ENCODE measurements around the gene NLGN1. TPM values are rescaled to one million over a fixed set of nuclear protein-coding genes. Genes with fewer than 3 reads are reported as not detected.

The NLGN1 gene
- total RNA-seq, 4 donors from 2014 or later, result 0.80 to 4.4 (median 1.8) TPM

DNA sequence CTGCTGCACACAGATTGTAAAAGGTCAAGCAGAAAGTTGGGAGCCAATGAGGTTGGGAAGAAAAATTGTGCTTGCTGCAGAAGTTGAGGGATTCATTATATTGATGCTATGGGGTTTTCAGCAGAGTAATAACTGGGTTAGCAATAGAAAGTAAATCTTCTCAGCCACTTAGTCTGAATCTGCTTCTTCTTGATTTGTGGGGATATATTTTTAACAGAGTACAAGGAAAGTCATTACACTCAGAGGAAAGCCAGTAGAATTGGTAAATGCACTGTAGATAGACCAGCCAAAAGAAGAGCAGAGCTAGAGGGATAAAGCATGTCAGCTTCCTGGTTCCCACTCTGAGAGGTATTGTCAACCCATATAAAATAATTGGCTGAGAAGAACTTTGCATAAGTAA, 663.6 kb downstream of the NLGN1 start:
- DNase-seq (ENCODE audit: low spot score in 2 of 2), result no peak
- no peak overlapping the region for H3K4me3 ChIP-seq (ENCODE audit: low read depth, poor library complexity, severe bottlenecking)
- intact Hi-C loops (cut with DNase I; ENCODE audit: low total_unique reads), result no loop called here
- no peak for TF ChIP-seq POLR2A (IDR thresholded peaks at IDR 0.05)
- TF ChIP-seq, protein P1, sequence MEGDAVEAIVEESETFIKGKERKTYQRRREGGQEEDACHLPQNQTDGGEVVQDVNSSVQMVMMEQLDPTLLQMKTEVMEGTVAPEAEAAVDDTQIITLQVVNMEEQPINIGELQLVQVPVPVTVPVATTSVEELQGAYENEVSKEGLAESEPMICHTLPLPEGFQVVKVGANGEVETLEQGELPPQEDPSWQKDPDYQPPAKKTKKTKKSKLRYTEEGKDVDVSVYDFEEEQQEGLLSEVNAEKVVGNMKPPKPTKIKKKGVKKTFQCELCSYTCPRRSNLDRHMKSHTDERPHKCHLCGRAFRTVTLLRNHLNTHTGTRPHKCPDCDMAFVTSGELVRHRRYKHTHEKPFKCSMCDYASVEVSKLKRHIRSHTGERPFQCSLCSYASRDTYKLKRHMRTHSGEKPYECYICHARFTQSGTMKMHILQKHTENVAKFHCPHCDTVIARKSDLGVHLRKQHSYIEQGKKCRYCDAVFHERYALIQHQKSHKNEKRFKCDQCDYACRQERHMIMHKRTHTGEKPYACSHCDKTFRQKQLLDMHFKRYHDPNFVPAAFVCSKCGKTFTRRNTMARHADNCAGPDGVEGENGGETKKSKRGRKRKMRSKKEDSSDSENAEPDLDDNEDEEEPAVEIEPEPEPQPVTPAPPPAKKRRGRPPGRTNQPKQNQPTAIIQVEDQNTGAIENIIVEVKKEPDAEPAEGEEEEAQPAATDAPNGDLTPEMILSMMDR (IDR thresholded peaks at IDR 0.05), result no peak

DNA sequence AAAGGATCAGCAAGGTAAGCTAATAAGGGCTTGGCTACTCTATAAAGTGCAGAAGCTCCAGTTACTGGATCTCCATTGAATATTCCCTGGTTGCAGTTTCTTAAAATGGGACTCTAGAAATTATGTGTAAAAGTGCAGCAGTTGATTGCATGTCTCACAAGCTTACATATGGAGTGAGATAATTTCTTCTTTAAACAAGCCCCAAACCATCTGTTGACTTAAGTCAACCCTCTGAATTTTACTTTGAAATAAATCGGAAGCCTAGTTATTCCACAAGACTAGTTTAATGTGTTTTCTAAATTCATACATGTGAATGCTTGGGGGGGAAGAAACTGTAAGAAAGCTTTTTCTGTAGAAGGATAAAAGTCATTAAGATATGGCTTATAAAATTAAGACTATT, 664.2 kb downstream of the NLGN1 start:
- intact Hi-C loops (cut with DNase I; ENCODE audit: low total_unique reads), result no loop called here
- H3K4me3 ChIP-seq (ENCODE audit: low read depth, poor library complexity, severe bottlenecking), result no peak overlapping the region
- no peak for DNase-seq (ENCODE audit: low spot score in 2 of 2)
- 89 to 90% methylated on average over 1 of the region's 1 CpG for WGBS, 2 donors
- no peak for TF ChIP-seq POLR2A (IDR thresholded peaks at IDR 0.05)
- TF ChIP-seq, protein P1 (IDR thresholded peaks at IDR 0.05), result no peak

DNA sequence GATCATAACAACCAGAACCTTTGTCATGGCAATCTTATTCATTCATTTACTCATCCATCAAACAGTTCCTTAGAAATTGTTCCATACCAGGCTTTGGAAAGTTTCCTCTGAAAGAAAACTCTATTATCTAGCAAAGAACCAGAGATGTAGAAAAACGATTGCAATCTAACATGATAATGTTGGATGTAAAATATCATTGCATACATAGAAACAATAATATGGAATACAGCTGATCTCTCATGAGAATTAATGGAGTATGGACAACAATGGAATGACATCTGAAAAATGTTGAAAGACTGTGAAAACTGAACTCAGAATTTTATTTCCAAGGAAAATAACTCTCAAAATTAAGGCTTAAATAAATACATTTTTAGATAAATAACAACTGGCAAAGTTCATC, 665.4 kb downstream of the NLGN1 start:
- intact Hi-C loops (cut with DNase I; ENCODE audit: low total_unique reads), result no loop called here
- TF ChIP-seq, protein P1 (IDR thresholded peaks at IDR 0.05), result no peak
- no peak for TF ChIP-seq POLR2A (IDR thresholded peaks at IDR 0.05)
- DNase-seq (ENCODE audit: low spot score in 2 of 2), result no peak
- H3K4me3 ChIP-seq (ENCODE audit: low read depth, poor library complexity, severe bottlenecking), result no peak overlapping the region
- WGBS, 2 donors, result 86 to 93% methylated on average over 1 of the region's 1 CpG

DNA sequence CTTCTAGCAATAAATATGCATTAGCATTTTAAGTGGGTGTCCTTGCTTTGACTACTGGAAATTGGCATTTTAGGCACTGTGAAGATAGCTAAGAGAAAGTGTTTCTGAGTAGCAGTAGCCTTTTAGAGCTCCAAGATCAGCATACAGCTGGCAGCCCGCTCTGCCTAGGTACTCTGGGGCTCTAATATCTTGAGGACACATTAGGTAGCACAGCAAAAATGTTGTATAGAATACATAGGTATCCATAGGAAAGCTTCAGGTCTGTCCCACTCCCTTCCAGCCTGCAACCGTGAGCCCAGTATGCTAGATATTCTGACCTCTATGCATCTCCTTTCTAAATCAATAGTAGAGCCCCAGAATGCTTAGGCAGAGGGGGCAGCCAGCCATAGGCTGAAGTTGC, 670.5 kb downstream of the NLGN1 start:
- H3K4me3 ChIP-seq (ENCODE audit: low read depth, poor library complexity, severe bottlenecking), result no peak overlapping the region
- TF ChIP-seq POLR2A (IDR thresholded peaks at IDR 0.05), result no peak
- TF ChIP-seq, protein P1 (IDR thresholded peaks at IDR 0.05), result no peak
- intact Hi-C loops (cut with DNase I; ENCODE audit: low total_unique reads), result no loop called here
- 85 to 92% methylated on average over 2 of the region's 2 CpGs for WGBS, 2 donors
- DNase-seq (ENCODE audit: low spot score in 2 of 2), result no peak

DNA sequence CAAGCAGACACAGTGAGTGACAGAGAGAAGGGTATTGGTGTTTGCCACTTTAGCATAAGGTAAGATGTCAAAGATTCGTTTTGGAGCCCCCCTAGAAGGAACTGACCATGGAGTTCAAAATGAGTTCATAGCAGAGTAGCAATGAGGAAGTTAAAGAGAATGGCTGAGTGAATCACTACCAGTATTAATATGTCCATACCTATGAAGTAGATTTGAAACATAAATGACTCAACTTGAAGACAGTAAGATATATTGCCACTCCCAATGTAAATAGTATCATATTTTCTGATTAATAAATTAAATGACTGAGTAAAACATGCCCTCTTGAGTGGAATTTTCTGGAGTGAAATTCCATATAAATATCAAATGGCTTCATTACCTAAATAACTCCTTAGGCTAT, 675.1 kb downstream of the NLGN1 start:
- no peak overlapping the region for H3K4me3 ChIP-seq (ENCODE audit: low read depth, poor library complexity, severe bottlenecking)
- WGBS, 2 donors, result 27 to 37% methylated on average over 1 of the region's 1 CpG
- no peak for DNase-seq (ENCODE audit: low spot score in 2 of 2)
- intact Hi-C loops (cut with DNase I; ENCODE audit: low total_unique reads), result no loop called here
- no peak for TF ChIP-seq POLR2A (IDR thresholded peaks at IDR 0.05)
- TF ChIP-seq, protein P1 (IDR thresholded peaks at IDR 0.05), result no peak

DNA sequence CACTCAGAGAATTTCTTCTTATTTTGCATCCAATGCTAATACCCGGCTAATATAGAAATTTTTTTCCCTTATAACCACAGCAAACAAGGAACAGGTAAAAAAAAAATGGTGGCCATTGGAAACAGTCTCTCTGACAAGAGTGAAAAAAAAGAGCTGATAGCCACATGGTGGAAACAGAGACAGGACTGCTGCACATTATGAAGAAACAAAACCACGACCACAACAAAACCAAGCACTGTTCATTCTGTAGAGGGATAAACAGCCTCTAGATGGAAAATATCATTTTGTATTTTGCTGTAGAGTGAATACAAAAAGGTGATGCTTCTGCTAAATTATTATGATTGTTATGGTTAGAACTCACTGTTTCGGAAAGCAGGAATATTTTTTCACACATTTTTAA, 686.2 kb downstream of the NLGN1 start:
- 88 to 89% methylated on average over 3 of the region's 3 CpGs for WGBS, 2 donors
- H3K4me3 ChIP-seq (ENCODE audit: low read depth, poor library complexity, severe bottlenecking), result no peak overlapping the region
- intact Hi-C loops (cut with DNase I; ENCODE audit: low total_unique reads), result no loop called here
- no peak for DNase-seq (ENCODE audit: low spot score in 2 of 2)
- TF ChIP-seq, protein P1 (IDR thresholded peaks at IDR 0.05), result no peak
- TF ChIP-seq POLR2A (IDR thresholded peaks at IDR 0.05), result no peak

Measured in lower leg skin (tissue), 4 donors.